HEK293 (cell line): Measurements from ENCODE around the gene ITGA4.

Experiments used
- CTCF ChIA-PET: fragments of 350-600 bp; formaldehyde crosslinking; extraction: SDS; loops from one replicate; lab custom pipeline; 2021; ENCODE audit warnings: antibody characterized with exemption; lab: Yijun Ruan, JAX
- POLR2A ChIA-PET: fragments of 300-600 bp; formaldehyde crosslinking; extraction: SDS; loops from one replicate; lab custom pipeline; 2020; ENCODE audit warnings: antibody characterized with exemption, inconsistent platforms; lab: Yijun Ruan, JAX
- H3K27ac ChIP-seq: fragments of 200-500 bp; sonication (Bioruptor generic); 2 replicates; pipeline ENCODE4 v1.5.1; 2014; ENCODE audit warnings: low read depth, low read length, control low read depth, inconsistent platforms; ENCODE audit errors: extremely low read depth
- H3K36me3 ChIP-seq, 2 experiments: fragments of 200-500 bp in 1 of 2; sonication (Bioruptor generic) in 1 of 2; 1 replicate in 1 of 2; 2 replicates in 1 of 2; pipeline ENCODE4 v1.5.1; 2014 to 2017; ENCODE audit warnings: inconsistent platforms in 2 of 2, low read length in 2 of 2; ENCODE audit not compliant: control insufficient read depth in 2 of 2, insufficient read depth in 1 of 2
- H3K4me1 ChIP-seq: fragments of 200-500 bp; sonication (Bioruptor generic); 2 replicates; pipeline ENCODE4 v1.5.1; 2014; ENCODE audit warnings: mild to moderate bottlenecking, low read length, inconsistent platforms; ENCODE audit not compliant: control insufficient read depth, insufficient read depth
- H3K4me3 ChIP-seq: 2 replicates; pipeline ENCODE4 v1.5.1; 2011; ENCODE audit warnings: low read depth, mild to moderate bottlenecking, control low read depth, low read length, moderate library complexity
- H3K9me3 ChIP-seq: fragments of 200-500 bp; sonication (Bioruptor generic); 2 replicates; pipeline ENCODE4 v1.5.1; 2014; ENCODE audit warnings: low read depth, low read length, inconsistent platforms; ENCODE audit not compliant: control insufficient read depth, insufficient read depth
- CTCF ChIP-seq: fragments of 450-650 bp; formaldehyde crosslinking; IDR thresholded peaks from 2 replicates; pipeline ENCODE4 v1.5.1; 2016; ENCODE audit warnings: missing biosample characterization, missing genetic modification characterization
- EGR2 ChIP-seq: fragments of 450-650 bp; formaldehyde crosslinking; IDR thresholded peaks from 2 replicates; pipeline ENCODE4 v1.5.1; 2016; ENCODE audit warnings: low read depth, missing biosample characterization, missing genetic modification characterization
- KLF10 ChIP-seq: fragments of 450-650 bp; IDR thresholded peaks from 2 replicates; pipeline ENCODE4 v1.5.1; 2018; ENCODE audit warnings: missing biosample characterization, mild to moderate bottlenecking, missing genetic modification characterization
- KLF7 ChIP-seq: fragments of 450-650 bp; formaldehyde crosslinking; IDR thresholded peaks from 2 replicates; pipeline ENCODE4 v1.5.1; 2016; ENCODE audit warnings: missing biosample characterization, missing genetic modification characterization, borderline replicate concordance
- REPIN1 ChIP-seq: fragments of 450-650 bp; formaldehyde crosslinking; IDR thresholded peaks from 2 replicates; pipeline ENCODE4 v1.5.1; 2017; ENCODE audit warnings: missing biosample characterization, missing genetic modification characterization, low read depth
- SP2 ChIP-seq: fragments of 450-650 bp; formaldehyde crosslinking; IDR thresholded peaks from 2 replicates; pipeline ENCODE4 v1.5.1; 2016; ENCODE audit warnings: missing biosample characterization, missing genetic modification characterization
- ZNF211 ChIP-seq: fragments of 450-650 bp; formaldehyde crosslinking; IDR thresholded peaks from 2 replicates; pipeline ENCODE4 v1.5.1; 2016; ENCODE audit warnings: low read depth, missing biosample characterization, missing genetic modification characterization
- ZNF23 ChIP-seq: fragments of 450-650 bp; formaldehyde crosslinking; IDR thresholded peaks from 2 replicates; pipeline ENCODE4 v1.5.1; 2016; ENCODE audit warnings: missing biosample characterization, missing genetic modification characterization, borderline replicate concordance
- ZNF266 ChIP-seq: fragments of 450-650 bp; formaldehyde crosslinking; IDR thresholded peaks from 2 replicates; pipeline ENCODE4 v1.5.1; 2016; ENCODE audit warnings: missing biosample characterization, missing genetic modification characterization, low read depth
- ZNF324 ChIP-seq: fragments of 450-650 bp; formaldehyde crosslinking; IDR thresholded peaks from 2 replicates; pipeline ENCODE4 v1.5.1; 2016; ENCODE audit warnings: missing biosample characterization, missing genetic modification characterization
- ZNF335 ChIP-seq: fragments of 450-650 bp; formaldehyde crosslinking; conservative IDR thresholded peaks from 2 replicates; pipeline ENCODE4 v1.5.1; 2016; ENCODE audit warnings: missing biosample characterization, missing genetic modification characterization
- ZNF658 ChIP-seq: fragments of 450-650 bp; formaldehyde crosslinking; IDR thresholded peaks from 2 replicates; pipeline ENCODE4; 2016; ENCODE audit warnings: missing biosample characterization, missing genetic modification characterization
- ZNF791 ChIP-seq: fragments of 450-650 bp; formaldehyde crosslinking; IDR thresholded peaks from 2 replicates; pipeline ENCODE4 v1.5.1; 2016; ENCODE audit warnings: missing biosample characterization, missing genetic modification characterization
- TF ChIP-seq, protein P1 (sequence below): fragments of 450-650 bp; formaldehyde crosslinking; IDR thresholded peaks from 2 replicates; pipeline ENCODE4 v1.5.1; 2016; ENCODE audit warnings: missing biosample characterization, missing genetic modification characterization
- TF ChIP-seq, protein P2 (sequence below): fragments of 450-650 bp; formaldehyde crosslinking; IDR thresholded peaks from 2 replicates; pipeline ENCODE4 v1.5.1; 2016; ENCODE audit warnings: missing biosample characterization, missing genetic modification characterization, low read depth
- TF ChIP-seq, protein P3 (sequence below): fragments of 450-650 bp; IDR thresholded peaks from 2 replicates; pipeline ENCODE4 v1.5.1; 2018; ENCODE audit warnings: missing biosample characterization, missing genetic modification characterization

ITGA4 gene

GRCh38 chr2:181457741-181458425 is 697 bp downstream of the ITGA4 start (continued):
- TF ChIP-seq SP2 (tag by site-specific recombination): no peak
- TF ChIP-seq KLF10 (tag by site-specific recombination): no peak
- TF ChIP-seq ZNF23 (tag by site-specific recombination): no peak

DNA sequence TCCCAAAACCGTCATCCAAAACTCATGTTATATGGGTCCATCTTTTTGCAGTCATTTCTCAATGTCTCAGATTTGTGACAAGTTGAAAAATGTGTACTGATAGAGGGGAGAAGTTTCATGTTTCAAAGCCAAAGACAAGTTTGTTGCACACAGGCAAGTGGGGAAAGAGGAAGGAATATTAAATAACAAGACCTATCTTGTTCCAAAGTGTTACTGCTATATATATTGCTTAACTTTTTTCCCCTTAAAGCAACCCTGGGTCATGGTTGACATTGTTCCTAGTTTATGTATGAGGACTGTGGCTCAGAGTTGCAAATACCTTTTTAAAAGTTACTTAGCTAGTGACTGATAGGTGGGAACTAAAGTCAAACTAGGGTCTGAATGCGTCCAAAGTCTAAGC is 1.7 kb downstream of the ITGA4 start:
- Histone ChIP-seq H3K9me3 (no peaks in the 10 kb centered on the region), H3K4me1 (peaks cover 4% of the 10 kb centered on the region), H3K27ac (no peak overlapping the region), H3K4me3 (no peak overlapping the region), H3K36me3 (no peaks in the 10 kb centered on the region)
- CTCF ChIA-PET: interaction anchor here (0.6 to 1.2 kb wide), 5 partner anchors 10 to 474 kb away, joined by 3 to 8 read pairs (median 3); no protein-coding TSS in a partner anchor
- TF ChIP-seq ZNF266 (tag by site-specific recombination) (peak; percentile 42; the same call in 1 of the 2 replicates), ZNF324 (tag by site-specific recombination) (no peak)
- TF ChIP-seq, protein P1, sequence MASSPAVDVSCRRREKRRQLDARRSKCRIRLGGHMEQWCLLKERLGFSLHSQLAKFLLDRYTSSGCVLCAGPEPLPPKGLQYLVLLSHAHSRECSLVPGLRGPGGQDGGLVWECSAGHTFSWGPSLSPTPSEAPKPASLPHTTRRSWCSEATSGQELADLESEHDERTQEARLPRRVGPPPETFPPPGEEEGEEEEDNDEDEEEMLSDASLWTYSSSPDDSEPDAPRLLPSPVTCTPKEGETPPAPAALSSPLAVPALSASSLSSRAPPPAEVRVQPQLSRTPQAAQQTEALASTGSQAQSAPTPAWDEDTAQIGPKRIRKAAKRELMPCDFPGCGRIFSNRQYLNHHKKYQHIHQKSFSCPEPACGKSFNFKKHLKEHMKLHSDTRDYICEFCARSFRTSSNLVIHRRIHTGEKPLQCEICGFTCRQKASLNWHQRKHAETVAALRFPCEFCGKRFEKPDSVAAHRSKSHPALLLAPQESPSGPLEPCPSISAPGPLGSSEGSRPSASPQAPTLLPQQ (tag by site-specific recombination): peak; percentile 37; the same call in 1 of the 2 replicates
- POLR2A ChIA-PET: no interaction called here

DNA sequence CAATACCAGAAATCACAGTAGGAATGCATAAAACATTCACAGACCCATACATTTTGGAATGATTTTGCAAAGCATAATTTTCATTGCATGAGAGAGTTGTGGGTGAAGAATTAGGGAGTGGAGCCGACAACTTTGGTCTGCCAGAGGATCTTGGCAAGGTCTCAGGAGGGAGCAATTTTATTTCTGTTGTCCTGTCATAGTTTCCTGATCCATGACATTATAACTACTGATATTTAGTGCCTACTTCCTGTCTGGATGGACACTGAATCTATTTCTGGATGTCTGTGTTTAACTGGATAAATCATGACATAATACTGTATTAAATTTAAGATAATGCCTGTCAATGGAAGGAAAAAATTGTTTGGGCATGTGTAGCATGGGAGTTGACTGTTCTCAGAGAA is 2.4 kb downstream of the ITGA4 start:
- Histone ChIP-seq H3K4me3 (no peak overlapping the region), H3K9me3 (no peaks in the 10 kb centered on the region), H3K4me1 (peaks cover 4% of the 10 kb centered on the region), H3K27ac (no peak overlapping the region), H3K36me3 (no peaks in the 10 kb centered on the region)
- TF ChIP-seq, protein P2, sequence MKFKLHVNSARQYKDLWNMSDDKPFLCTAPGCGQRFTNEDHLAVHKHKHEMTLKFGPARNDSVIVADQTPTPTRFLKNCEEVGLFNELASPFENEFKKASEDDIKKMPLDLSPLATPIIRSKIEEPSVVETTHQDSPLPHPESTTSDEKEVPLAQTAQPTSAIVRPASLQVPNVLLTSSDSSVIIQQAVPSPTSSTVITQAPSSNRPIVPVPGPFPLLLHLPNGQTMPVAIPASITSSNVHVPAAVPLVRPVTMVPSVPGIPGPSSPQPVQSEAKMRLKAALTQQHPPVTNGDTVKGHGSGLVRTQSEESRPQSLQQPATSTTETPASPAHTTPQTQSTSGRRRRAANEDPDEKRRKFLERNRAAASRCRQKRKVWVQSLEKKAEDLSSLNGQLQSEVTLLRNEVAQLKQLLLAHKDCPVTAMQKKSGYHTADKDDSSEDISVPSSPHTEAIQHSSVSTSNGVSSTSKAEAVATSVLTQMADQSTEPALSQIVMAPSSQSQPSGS (tag by site-specific recombination): peak; percentile 11; the same call in 1 of the 2 replicates
- no peak for TF ChIP-seq ZNF335 (tag by site-specific recombination)
- CTCF ChIA-PET: interaction anchor here (0.7 to 1.0 kb wide), 2 partner anchors 198 to 355 kb away, joined by 3 read pairs; no protein-coding TSS in a partner anchor
- POLR2A ChIA-PET: no interaction called here

DNA sequence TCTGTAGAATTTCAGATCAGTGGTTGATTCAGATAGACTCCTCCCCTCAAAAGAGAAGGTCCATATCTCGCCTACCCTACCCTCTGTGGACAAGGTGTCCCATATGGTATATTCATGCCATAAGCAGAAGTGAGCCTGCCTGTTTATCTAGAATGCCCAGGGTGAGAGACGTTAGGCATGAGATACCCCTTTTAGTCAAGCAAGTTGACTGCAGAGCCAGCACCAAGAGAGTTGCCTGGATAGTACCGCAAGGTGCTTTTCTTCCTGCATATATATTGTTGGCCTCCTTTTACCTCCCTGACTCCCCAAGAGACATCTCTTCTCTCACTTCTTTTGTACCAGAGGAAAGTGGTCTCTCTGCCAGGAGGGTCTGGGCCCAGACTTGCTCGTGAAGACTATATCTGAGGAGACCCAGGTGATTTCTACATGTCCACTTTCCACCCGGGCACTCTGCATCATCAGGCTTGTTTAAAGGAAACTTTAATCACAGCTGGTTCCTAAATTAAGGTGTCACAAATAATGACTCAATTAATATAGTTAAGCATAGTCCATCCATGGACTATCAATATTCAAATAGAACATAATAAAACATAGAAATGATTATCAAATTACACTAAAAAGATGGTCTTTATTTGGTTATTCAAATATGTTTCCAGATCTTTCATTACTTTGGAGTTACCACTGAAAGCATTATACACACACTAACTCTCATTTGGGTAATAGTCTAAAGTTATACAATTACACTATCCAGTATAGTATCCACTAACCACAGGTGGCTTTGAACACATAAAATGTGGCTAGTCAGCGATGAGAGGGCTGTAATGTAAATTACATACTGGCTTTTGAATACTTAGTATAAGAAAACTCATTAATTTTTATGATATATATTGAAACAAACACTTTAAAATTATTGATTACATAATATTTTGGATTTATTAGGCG is 4.1 kb downstream of the ITGA4 start:
- CTCF ChIA-PET: interaction anchor here (0.6 kb wide), 1 partner anchor 132 kb away, joined by 3 read pairs; no protein-coding TSS in a partner anchor
- POLR2A ChIA-PET: no interaction called here
- Histone ChIP-seq H3K9me3 (no peaks in the 10 kb centered on the region), H3K4me3 (no peak overlapping the region), H3K36me3 (no peaks in the 10 kb centered on the region), H3K27ac (no peak overlapping the region), H3K4me1 (peaks cover 4% of the 10 kb centered on the region)
- TF ChIP-seq ZNF658 (tag by site-specific recombination) (no peak), CTCF (tag by site-specific recombination) (no peak), ZNF211 (no peak), KLF7 (tag by site-specific recombination) (no peak), REPIN1 (no peak), ZNF791 (tag by site-specific recombination) (no peak), EGR2 (tag by site-specific recombination) (no peak)
- TF ChIP-seq, protein P3, sequence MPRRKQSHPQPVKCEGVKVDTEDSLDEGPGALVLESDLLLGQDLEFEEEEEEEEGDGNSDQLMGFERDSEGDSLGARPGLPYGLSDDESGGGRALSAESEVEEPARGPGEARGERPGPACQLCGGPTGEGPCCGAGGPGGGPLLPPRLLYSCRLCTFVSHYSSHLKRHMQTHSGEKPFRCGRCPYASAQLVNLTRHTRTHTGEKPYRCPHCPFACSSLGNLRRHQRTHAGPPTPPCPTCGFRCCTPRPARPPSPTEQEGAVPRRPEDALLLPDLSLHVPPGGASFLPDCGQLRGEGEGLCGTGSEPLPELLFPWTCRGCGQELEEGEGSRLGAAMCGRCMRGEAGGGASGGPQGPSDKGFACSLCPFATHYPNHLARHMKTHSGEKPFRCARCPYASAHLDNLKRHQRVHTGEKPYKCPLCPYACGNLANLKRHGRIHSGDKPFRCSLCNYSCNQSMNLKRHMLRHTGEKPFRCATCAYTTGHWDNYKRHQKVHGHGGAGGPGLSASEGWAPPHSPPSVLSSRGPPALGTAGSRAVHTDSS (tag by site-specific recombination): no peak
